GM12878 (cell line): ENCODE measurements around the gene STAM2. TPM values are rescaled to one million over a fixed set of nuclear protein-coding genes. Genes with fewer than 3 reads are reported as not detected.
A peak's percentile ranks its signal among the peaks of the same experiment; 100 is the strongest.

Experiments
- CEBPB ChIP-seq, 2 experiments: fragments of 150-350 bp in 1 of 2; IDR thresholded peaks; 2 replicates each; pipeline ENCODE4 v1.6.1; 2012 to 2014; ENCODE audit warnings: low read depth in 2 of 2, low read length in 2 of 2, borderline replicate concordance in 1 of 2, inconsistent platforms in 1 of 2
- CREM ChIP-seq: IDR thresholded peaks from 2 replicates; pipeline ENCODE4 v1.6.1; 2014; ENCODE audit warnings: antibody characterized with exemption, low read depth
- EED ChIP-seq: sonication (generic); IDR thresholded peaks from 2 replicates; pipeline ENCODE4 v1.6.1; 2016; ENCODE audit warnings: antibody characterized with exemption, low read depth
- EP300 ChIP-seq, 2 experiments: fragments of 150-350 bp in 1 of 2; IDR thresholded peaks; 2 replicates each; pipeline ENCODE4 v1.6.1; 2011 to 2012; ENCODE audit warnings: low read depth in 2 of 2, low read length in 2 of 2, borderline replicate concordance in 1 of 2, improper control_type of control experiment in 1 of 2, inconsistent platforms in 1 of 2; ENCODE audit not compliant: control insufficient read depth in 1 of 2
- HCFC1 ChIP-seq: fragments of 150-350 bp; IDR thresholded peaks from 2 replicates; pipeline ENCODE4 v1.6.1; 2014; ENCODE audit warnings: low read length
- HDGF ChIP-seq: fragments of 450-650 bp; IDR thresholded peaks from 2 replicates; pipeline ENCODE4 v1.6.1; 2016; ENCODE audit warnings: antibody characterized with exemption
- KDM1A ChIP-seq: fragments of 200-600 bp; sonication (generic); IDR thresholded peaks from 2 replicates; pipeline ENCODE4 v1.6.1; 2016; ENCODE audit warnings: borderline replicate concordance
- MTA3 ChIP-seq: IDR thresholded peaks from 2 replicates; pipeline ENCODE4 v1.6.1; 2012; ENCODE audit warnings: low read length, inconsistent platforms, borderline replicate concordance
- NBN ChIP-seq: fragments of 450-650 bp; IDR thresholded peaks from 2 replicates; pipeline ENCODE4 v1.6.1; 2016
- NFIC ChIP-seq: IDR thresholded peaks from 2 replicates; pipeline ENCODE4 v1.6.1; 2012; ENCODE audit warnings: low read depth, mild to moderate bottlenecking, inconsistent platforms, low read length, moderate library complexity
- PML ChIP-seq: IDR thresholded peaks from 2 replicates; pipeline ENCODE4 v1.6.1; 2012; ENCODE audit warnings: low read length, inconsistent platforms
- POLR2AphosphoS5 ChIP-seq: IDR thresholded peaks from 2 replicates; pipeline ENCODE4 v1.6.1; 2011; ENCODE audit warnings: mild to moderate bottlenecking, low read length, inconsistent platforms
- RAD21 ChIP-seq: IDR thresholded peaks from 2 replicates; pipeline ENCODE4 v1.6.1; 2011; ENCODE audit warnings: mild to moderate bottlenecking, low read depth, low read length, moderate library complexity; ENCODE audit not compliant: insufficient read depth
- SMARCA5 ChIP-seq: fragments of 450-650 bp; IDR thresholded peaks from 2 replicates; pipeline ENCODE4 v1.6.1; 2017; ENCODE audit warnings: mild to moderate bottlenecking
- TARDBP ChIP-seq: IDR thresholded peaks from 2 replicates; pipeline ENCODE4 v1.6.1; 2016; ENCODE audit warnings: borderline replicate concordance
- TBL1XR1 ChIP-seq: IDR thresholded peaks from 2 replicates; pipeline ENCODE4 v1.6.1; 2012; ENCODE audit warnings: low read depth, low read length, improper control_type of control experiment
- ZNF24 ChIP-seq: fragments of 450-650 bp; IDR thresholded peaks from 2 replicates; pipeline ENCODE4 v1.6.1; 2017; ENCODE audit warnings: antibody characterized with exemption, mild to moderate bottlenecking
- polyA plus RNA-seq, 11 experiments: library from polyadenylated mRNA; depleted of rRNA in 4 of 11; unstranded in 6 of 11; stranded (reverse) in 5 of 11; fragments of >200 nt; fragmentation: Nextera tagmentation in 4 of 11; fragmentation: Illumina TruSeq in 1 of 11; extraction: Ambion mirVana in 4 of 11; extraction: Trizol in 1 of 11; gene quantifications; 1 replicate in 1 of 11; 2 replicates in 10 of 11; pipeline versions ENCODE4 v1.2.1 to v1.2.3, GENCODE V29; 2011 to 2016; ENCODE audit warnings: inconsistent platforms in 2 of 11, missing spikeins in 2 of 11, low read depth in 1 of 11
- total RNA-seq, 4 experiments: library from RNA; depleted of rRNA in 3 of 4; stranded (reverse); fragments of >200 nt in 3 of 4; fragmentation: Illumina TruSeq in 1 of 4; extraction: Trizol in 1 of 4; gene quantifications; 2 replicates each; pipeline versions ENCODE4 v1.2.1 to v1.2.3, GENCODE V29; 2013 to 2021
- TF ChIP-seq, protein P1 (sequence below): fragments of 150-350 bp; IDR thresholded peaks from 2 replicates; pipeline ENCODE4 v1.6.1; 2014; ENCODE audit warnings: mild to moderate bottlenecking, low read depth, low read length
- TF ChIP-seq, protein P2 (sequence below): fragments of 450-650 bp; formaldehyde crosslinking; IDR thresholded peaks from 2 replicates; pipeline ENCODE4 v1.4.0; 2022; ENCODE audit warnings: mild to moderate bottlenecking, moderate library complexity
- TF ChIP-seq, protein P3 (sequence below): fragments of 450-650 bp; conservative IDR thresholded peaks from 2 replicates; pipeline ENCODE4 v1.6.1; 2017; ENCODE audit warnings: mild to moderate bottlenecking, moderate library complexity
- TF ChIP-seq, protein P4 (sequence below): fragments of 450-650 bp; IDR thresholded peaks from 2 replicates; pipeline ENCODE4 v1.6.1; 2017; ENCODE audit warnings: mild to moderate bottlenecking, low read depth, inconsistent platforms; ENCODE audit not compliant: poor library complexity, severe bottlenecking
- TF ChIP-seq, protein P5 (sequence below): IDR thresholded peaks from 2 replicates; pipeline ENCODE4 v1.6.1; 2011; ENCODE audit warnings: low read depth, mild to moderate bottlenecking, low read length, moderate library complexity, borderline replicate concordance; ENCODE audit errors: extremely low read depth

STAM2 gene
- total and polyA plus RNA-seq, 10 of the 15 experiments (the other 5 are each of a cell fraction or from before 2014, with no cell fraction given) = 4.4 to 21.6 (median 16.2) TPM

DNA sequence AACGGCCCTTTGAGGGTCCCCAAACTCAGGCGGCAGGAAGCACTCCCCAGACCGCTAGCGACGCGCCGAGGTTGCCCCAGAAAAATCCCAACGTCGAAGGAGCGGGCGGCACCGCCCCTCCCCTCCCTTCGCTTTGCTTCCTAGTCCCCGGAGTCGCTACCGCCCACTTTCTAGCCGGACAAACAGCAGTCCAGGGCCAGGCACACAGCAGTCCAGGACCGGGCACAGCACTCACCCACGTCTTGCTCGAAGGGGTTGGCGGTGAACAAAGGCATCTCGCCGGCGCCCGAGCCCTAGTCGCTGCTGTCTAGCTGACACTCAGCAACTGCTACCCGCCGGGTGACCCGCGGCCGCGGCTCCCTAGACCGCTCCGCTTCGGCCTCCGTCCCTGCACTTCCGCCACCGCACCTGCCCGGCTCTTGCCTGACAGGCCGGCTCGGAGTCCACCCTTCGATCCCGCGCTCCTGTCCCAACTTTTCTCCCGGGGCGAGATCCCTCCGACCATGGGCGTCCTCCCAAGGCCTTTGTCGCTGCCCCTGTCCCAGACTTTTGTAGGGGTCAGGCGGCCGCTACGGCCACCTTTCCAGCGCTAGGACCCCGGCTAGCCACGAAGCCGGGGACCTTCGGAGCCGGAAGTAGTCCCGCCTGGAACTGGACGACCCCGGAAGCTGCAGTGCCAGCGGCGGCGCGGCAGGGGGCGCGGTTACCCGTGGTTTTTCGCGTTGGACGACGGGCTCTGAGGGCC is at the start of gene STAM2 (continued):
- TF ChIP-seq MTA3 (no peak), PML (peak; percentile 87), TBL1XR1 (no peak), CEBPB (IDR thresholded peaks at IDR 0.05; ENCODE audit: borderline replicate concordance in 1 of 2, low read depth in 2 of 2, low read length in 2 of 2) (no peak), ZNF24 (no peak), SMARCA5 (peak; percentile 46; the same call in 1 of the 2 replicates), NFIC (no peak), EED (peak; percentile 54; the same call in 1 of the 2 replicates), HDGF (peak; percentile 61), TARDBP (no peak), CREM (peak; percentile 42; the same call in 1 of the 2 replicates), POLR2AphosphoS5 (peak; percentile 95), NBN (peak; percentile 96), EP300 (IDR thresholded peaks at IDR 0.05; ENCODE audit: borderline replicate concordance in 1 of 2, control insufficient read depth in 1 of 2, low read depth in 2 of 2, low read length in 2 of 2) (no peak; a peak in 1 of 4 replicates), KDM1A (no peak), RAD21 (peak; percentile 84), HCFC1 (peak; percentile 69)
- TF ChIP-seq, protein P1, sequence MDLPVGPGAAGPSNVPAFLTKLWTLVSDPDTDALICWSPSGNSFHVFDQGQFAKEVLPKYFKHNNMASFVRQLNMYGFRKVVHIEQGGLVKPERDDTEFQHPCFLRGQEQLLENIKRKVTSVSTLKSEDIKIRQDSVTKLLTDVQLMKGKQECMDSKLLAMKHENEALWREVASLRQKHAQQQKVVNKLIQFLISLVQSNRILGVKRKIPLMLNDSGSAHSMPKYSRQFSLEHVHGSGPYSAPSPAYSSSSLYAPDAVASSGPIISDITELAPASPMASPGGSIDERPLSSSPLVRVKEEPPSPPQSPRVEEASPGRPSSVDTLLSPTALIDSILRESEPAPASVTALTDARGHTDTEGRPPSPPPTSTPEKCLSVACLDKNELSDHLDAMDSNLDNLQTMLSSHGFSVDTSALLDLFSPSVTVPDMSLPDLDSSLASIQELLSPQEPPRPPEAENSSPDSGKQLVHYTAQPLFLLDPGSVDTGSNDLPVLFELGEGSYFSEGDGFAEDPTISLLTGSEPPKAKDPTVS = peak; percentile 37; the same call in 1 of the 2 replicates
- TF ChIP-seq, protein P2, sequence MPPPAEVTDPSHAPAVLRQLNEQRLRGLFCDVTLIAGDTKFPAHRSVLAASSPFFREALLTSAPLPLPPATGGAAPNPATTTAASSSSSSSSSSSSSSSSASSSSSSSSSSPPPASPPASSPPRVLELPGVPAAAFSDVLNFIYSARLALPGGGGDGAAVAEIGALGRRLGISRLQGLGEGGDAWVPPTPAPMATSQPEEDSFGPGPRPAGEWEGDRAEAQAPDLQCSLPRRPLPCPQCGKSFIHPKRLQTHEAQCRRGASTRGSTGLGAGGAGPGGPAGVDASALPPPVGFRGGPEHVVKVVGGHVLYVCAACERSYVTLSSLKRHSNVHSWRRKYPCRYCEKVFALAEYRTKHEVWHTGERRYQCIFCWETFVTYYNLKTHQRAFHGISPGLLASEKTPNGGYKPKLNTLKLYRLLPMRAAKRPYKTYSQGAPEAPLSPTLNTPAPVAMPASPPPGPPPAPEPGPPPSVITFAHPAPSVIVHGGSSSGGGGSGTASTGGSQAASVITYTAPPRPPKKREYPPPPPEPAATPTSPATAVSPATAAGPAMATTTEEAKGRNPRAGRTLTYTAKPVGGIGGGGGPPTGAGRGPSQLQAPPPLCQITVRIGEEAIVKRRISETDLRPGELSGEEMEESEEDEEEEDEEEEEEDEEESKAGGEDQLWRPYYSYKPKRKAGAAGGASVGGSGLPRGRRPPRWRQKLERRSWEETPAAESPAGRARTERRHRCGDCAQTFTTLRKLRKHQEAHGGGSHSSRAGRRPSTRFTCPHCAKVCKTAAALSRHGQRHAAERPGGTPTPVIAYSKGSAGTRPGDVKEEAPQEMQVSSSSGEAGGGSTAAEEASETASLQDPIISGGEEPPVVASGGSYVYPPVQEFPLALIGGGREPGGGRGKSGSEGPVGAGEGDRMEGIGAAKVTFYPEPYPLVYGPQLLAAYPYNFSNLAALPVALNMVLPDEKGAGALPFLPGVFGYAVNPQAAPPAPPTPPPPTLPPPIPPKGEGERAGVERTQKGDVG (CRISPR knock-in tag) = no peak
- TF ChIP-seq, protein P3, sequence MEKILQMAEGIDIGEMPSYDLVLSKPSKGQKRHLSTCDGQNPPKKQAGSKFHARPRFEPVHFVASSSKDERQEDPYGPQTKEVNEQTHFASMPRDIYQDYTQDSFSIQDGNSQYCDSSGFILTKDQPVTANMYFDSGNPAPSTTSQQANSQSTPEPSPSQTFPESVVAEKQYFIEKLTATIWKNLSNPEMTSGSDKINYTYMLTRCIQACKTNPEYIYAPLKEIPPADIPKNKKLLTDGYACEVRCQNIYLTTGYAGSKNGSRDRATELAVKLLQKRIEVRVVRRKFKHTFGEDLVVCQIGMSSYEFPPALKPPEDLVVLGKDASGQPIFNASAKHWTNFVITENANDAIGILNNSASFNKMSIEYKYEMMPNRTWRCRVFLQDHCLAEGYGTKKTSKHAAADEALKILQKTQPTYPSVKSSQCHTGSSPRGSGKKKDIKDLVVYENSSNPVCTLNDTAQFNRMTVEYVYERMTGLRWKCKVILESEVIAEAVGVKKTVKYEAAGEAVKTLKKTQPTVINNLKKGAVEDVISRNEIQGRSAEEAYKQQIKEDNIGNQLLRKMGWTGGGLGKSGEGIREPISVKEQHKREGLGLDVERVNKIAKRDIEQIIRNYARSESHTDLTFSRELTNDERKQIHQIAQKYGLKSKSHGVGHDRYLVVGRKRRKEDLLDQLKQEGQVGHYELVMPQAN = peak; percentile 95
- TF ChIP-seq, protein P4, sequence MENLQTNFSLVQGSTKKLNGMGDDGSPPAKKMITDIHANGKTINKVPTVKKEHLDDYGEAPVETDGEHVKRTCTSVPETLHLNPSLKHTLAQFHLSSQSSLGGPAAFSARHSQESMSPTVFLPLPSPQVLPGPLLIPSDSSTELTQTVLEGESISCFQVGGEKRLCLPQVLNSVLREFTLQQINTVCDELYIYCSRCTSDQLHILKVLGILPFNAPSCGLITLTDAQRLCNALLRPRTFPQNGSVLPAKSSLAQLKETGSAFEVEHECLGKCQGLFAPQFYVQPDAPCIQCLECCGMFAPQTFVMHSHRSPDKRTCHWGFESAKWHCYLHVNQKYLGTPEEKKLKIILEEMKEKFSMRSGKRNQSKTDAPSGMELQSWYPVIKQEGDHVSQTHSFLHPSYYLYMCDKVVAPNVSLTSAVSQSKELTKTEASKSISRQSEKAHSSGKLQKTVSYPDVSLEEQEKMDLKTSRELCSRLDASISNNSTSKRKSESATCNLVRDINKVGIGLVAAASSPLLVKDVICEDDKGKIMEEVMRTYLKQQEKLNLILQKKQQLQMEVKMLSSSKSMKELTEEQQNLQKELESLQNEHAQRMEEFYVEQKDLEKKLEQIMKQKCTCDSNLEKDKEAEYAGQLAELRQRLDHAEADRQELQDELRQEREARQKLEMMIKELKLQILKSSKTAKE = peak; percentile 30
- TF ChIP-seq, protein P5, sequence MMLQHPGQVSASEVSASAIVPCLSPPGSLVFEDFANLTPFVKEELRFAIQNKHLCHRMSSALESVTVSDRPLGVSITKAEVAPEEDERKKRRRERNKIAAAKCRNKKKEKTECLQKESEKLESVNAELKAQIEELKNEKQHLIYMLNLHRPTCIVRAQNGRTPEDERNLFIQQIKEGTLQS = no peak
